Adrenal gland (tissue), 5 donors: ENCODE measurements around the gene TNFRSF18.

ENCODE experiments used
- POLR2A ChIP-seq, 2 donors: fragments of 450-650 bp; IDR thresholded peaks; one replicate each; pipeline ENCODE4 v1.6.1; 2017; ENCODE audit warnings: antibody characterized with exemption in 2 of 2, mild to moderate bottlenecking in 2 of 2, moderate library complexity in 1 of 2
- TF ChIP-seq, protein P1 (sequence below), 6 experiments: fragments of 450-650 bp in 4 of 6; fragments of 200-600 bp in 2 of 6; sonication (generic) in 1 of 6; IDR thresholded peaks; 1 replicate in 5 of 6; 2 replicates in 1 of 6; pipeline versions ENCODE4 v1.5.1 to v1.8.0; 2016 to 2021; ENCODE audit warnings: antibody characterized with exemption in 6 of 6, mild to moderate bottlenecking in 2 of 6, moderate library complexity in 1 of 6
- donor health status: DM: no; HTN: no; CAD: no.

DNA sequence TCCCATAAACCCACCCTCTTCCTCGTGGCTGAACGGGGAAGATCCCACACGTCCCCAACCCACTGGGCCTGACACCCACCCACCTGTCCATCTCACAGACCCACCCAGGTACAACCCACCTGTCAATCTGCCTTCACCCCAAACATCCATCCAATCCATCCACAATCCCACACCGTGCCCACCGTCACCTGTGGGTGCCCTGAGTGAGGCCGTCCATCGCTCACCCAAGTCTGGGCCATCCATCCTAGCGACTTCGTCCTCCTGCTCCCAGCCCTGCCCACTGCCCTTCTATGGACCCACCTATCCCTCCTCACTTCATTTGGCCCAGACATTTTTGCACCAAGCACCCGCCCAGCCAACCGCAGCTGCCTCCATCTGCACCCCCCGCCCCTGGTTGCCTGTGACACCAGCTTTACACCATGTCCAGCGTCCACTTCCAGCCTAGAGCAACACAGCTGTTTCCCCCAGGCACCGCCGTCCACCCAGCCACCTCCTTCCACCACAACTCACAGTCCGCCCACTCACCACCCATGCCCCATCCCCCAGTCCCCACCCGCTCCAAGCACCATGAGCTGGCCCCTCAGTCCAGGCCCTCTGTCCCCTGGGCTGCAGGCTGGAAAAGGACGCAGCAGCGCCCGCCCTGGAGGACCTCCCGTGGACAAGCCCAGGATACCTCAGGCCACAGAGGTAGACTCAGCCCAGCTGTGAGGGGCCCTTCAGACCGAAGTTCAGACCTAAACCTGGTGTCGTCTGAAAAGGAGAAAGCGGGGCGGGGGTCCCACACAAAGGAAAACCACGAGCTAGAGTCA lies 25.1 kb downstream of the TNFRSF18 start:
- TF ChIP-seq POLR2A (IDR thresholded peaks at IDR 0.05) = no peak
- TF ChIP-seq, protein P1, sequence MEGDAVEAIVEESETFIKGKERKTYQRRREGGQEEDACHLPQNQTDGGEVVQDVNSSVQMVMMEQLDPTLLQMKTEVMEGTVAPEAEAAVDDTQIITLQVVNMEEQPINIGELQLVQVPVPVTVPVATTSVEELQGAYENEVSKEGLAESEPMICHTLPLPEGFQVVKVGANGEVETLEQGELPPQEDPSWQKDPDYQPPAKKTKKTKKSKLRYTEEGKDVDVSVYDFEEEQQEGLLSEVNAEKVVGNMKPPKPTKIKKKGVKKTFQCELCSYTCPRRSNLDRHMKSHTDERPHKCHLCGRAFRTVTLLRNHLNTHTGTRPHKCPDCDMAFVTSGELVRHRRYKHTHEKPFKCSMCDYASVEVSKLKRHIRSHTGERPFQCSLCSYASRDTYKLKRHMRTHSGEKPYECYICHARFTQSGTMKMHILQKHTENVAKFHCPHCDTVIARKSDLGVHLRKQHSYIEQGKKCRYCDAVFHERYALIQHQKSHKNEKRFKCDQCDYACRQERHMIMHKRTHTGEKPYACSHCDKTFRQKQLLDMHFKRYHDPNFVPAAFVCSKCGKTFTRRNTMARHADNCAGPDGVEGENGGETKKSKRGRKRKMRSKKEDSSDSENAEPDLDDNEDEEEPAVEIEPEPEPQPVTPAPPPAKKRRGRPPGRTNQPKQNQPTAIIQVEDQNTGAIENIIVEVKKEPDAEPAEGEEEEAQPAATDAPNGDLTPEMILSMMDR (IDR thresholded peaks at IDR 0.05) = no peak
